GM18868 (cell line): ENCODE measurements around the gene AREG.
"Not testable (repeated sequence)": the region's sequence is repeated elsewhere in the genome, so short reads cannot be mapped to it uniquely, and the experiment has no call there.

Experiments used
- ATAC-seq: cut with Tn5 transposase; IDR thresholded peaks from one replicate; pipeline ENCODE4 v1.9.1; 2021; ENCODE audit warnings: mild to moderate bottlenecking, moderate library complexity; ENCODE audit not compliant: unreplicated experiment

Gene AREG, protein sequence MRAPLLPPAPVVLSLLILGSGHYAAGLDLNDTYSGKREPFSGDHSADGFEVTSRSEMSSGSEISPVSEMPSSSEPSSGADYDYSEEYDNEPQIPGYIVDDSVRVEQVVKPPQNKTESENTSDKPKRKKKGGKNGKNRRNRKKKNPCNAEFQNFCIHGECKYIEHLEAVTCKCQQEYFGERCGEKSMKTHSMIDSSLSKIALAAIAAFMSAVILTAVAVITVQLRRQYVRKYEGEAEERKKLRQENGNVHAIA

GRCh38 chr4:74444891-74445642 lies at the start of gene AREG:
Gene AREG, plus strand, starts transcription at chr4:74445136. Its CDS starts 210 bp downstream, at chr4:74445346.
- ATAC-seq = peak; percentile 89

GRCh38 chr4:74395633-74396032 lies 49.3 kb upstream of the AREG start:
- no peak for ATAC-seq

DNA sequence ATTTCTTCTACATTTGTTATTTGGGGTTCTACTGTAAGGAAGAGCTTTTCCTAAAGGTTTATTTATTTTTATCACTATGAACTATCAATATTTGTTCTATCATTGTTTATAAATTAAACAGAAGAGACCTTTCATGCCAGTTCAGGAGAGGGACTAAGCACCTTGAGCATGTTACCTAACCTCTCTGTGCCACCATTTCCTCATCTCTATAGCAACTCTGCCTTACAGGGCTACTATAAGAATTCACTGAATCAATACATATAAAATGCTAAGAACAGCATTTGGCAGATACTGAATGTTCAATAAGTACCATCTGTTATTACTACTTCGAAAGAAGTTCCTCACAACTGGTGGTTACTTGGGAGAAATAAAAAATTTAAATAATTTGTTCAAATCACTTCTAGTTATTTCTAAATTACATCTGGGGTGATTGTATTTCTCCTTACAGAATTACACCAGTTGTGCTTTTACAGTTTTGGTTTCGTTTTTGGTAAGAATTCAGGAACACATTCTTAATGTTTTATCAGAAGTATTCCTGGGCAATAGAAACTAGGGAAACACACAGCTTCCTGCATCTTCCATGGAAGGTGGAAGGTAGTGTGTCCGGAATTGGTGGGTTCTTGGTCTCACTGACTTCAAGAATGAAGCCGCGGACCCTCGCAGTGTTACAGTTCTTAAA lies 47.0 kb upstream of the AREG start:
- peak; percentile 55 for ATAC-seq

- ATAC-seq = not testable (repeated sequence)
These were observed 45.9 kb upstream of the AREG start for GRCh38 chr4:74398894-74399589.

DNA sequence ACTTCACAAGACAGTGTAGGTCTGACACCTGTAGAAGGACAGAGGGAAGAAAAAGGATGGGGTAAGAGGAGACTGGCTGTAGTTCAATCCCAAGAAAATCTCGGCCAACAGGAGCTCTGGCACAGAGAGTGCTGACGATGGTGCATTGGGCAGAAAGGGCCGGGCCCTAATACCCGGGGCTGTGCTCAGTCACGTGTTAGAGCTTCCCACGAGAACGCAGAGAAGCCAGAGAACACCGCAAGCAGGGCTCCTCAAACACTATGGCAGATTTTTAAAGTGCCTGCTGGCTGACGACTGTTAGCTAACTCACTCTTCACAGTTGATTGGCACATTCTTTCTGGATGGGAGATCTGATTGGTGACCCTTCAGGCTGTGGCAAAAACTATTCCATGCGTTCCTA lies 44.5 kb upstream of the AREG start:
- ATAC-seq = no peak

- peak; percentile 82 for ATAC-seq
These were observed 42.1 kb upstream of the AREG start for GRCh38 chr4:74402692-74403456.

DNA sequence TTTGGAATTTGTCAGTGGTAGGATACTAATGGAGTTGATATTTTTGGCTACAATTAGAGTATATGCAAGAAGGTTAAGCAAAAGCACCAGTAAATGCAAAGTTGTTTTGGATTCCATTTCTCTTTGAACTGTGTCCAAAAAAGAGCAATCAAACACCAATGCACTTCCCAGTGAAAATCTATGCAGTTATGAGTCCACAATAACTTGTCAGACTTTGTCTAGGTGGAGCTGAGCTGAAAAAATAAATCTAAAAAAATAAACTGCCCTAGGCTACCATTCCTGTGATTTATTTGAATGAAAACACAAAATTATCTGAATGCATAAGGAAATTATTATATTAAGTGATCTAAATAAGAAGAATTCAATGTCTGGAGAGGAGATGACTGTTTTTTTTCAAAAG lies 37.0 kb upstream of the AREG start:
- no peak for ATAC-seq

DNA sequence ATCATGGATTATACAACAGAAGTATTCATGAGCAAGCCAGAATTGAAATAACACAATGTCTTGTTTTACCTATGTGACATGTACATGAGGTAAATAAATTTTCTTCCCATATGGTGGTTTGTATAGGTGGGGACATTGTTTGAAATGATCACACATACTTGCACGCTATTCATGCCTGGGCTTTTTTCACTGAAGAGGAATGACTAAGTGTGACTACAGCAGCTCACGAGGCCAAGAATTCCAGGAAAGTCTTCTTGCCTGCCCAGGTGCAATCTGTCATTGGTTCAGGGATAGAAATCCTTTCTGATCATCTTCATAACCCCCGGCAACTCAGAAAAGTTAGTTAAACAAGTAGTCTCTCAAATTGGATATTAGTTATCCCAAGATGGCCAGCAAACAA lies 36.3 kb upstream of the AREG start:
- no peak for ATAC-seq

- ATAC-seq = no peak
These were observed 34.7 kb upstream of the AREG start for GRCh38 chr4:74410272-74410671.

GRCh38 chr4:74412225-74412624 lies 32.7 kb upstream of the AREG start:
- ATAC-seq = no peak

- no peak for ATAC-seq
These were observed 31.7 kb upstream of the AREG start for GRCh38 chr4:74413265-74413664.

GRCh38 chr4:74414149-74414809 lies 30.7 kb upstream of the AREG start:
- no peak for ATAC-seq

- ATAC-seq = no peak
These were observed 29.2 kb upstream of the AREG start for GRCh38 chr4:74415602-74416300.

GRCh38 chr4:74418063-74418670 lies 26.8 kb upstream of the AREG start:
- ATAC-seq = no peak

DNA sequence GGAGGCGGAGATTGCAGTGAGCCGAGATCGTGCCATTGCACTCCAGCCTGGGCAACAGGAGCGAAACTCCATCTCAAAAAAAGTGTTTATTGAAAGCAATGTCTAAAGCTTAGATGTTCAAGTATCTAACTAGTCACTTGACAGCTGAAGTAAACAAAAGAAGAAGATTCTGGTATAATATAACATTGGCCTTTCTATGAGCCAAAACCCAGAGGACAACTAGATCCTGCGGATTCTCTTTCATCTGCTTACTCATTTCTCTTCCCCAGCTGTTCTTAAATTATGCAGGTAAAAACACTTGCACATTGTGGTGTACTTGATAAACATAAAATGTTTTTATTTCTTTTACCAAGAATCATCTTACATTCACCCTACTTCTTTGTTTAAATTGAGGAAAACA lies 24.1 kb upstream of the AREG start:
- no peak for ATAC-seq

GRCh38 chr4:74423104-74423503 lies 21.8 kb upstream of the AREG start:
- ATAC-seq = no peak

DNA sequence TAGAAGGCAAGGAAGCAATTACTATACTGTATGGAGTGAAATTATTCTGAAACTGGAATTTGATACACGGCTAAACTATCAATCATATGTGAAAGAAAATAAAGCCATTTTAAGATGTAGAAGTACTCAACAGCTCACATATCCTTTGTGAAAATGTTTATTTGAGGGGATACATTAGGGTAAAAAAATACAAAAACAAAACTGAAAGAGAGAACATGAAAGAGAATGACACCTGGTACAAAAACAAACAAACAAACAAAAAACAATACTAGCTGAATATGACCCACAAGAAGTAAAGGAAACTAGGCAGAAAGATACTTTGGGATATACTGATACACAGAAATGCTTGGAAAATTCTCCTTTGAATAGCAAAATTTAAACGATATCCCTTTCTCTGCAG lies 20.8 kb upstream of the AREG start:
- no peak for ATAC-seq

DNA sequence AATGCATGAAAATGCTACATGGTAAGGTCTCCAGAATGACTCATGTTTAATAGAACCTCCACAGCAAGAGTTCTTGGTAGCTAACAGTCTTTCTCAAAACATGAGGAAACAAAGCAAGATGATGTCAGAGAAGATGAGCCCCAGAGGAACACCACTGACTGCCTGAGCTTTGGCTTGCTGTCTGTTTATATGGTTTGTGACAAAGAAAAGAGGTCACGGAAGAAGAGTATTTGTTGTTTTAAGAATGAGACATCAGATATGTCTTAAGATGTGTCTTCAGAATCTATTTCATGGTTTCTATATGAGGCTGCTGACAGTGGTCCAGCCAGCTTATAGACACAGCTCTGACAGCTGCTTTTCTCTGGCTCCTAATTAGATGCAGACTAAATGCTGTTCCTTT lies 18.8 kb upstream of the AREG start:
- ATAC-seq = no peak

DNA sequence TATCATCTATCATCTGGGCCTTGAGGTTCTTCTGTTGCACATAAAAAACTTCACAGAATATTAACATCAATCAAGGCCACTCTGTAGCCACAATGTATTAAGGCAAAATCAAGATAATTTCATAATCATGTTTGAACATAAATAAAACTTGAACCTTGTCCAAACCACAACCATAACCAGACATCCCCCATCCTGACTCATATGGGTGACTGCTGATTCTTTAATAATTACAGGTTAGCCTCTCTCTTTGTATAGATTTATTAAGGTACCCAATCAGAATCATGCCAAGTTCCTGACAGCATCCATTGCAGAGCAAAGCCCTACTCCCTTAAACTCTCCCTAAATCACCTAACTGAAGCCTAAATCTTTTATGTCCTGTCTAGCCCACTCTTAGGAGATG lies 16.7 kb upstream of the AREG start:
- ATAC-seq = no peak
